CD4-positive, alpha-beta T cell (primary cell): ENCODE data around the gene GPC1. TPM values are rescaled to one million over a fixed set of nuclear protein-coding genes. Genes with fewer than 3 reads are reported as not detected.

ENCODE experiments used
- ATAC-seq: fragments of 200-7000 bp; cut with Tn5 transposase; one replicate; pipeline ENCODE4 v1.10.0; 2022; ENCODE audit warnings: mild to moderate bottlenecking; ENCODE audit not compliant: poor library complexity
- CTCF ChIA-PET: fragments of 350-600 bp; sonication (Branson Sonifier 250); formaldehyde crosslinking; loops from one replicate; lab custom pipeline; 2021; ENCODE audit warnings: antibody characterized with exemption, inconsistent platforms; lab: Charles Lee
- POLR2A ChIA-PET: fragments of 350-600 bp; sonication (Branson Sonifier 250); formaldehyde crosslinking; loops from one replicate; lab custom pipeline; 2021; ENCODE audit warnings: antibody characterized with exemption, inconsistent platforms; lab: Charles Lee
- DNase-seq, 14 experiments: peaks; one replicate each; pipeline ENCODE4 v3.0.0-alpha.2; 2013 to 2020; ENCODE audit warnings: mixed read lengths in 2 of 14
- H3K27ac ChIP-seq, 2 donors: one replicate each; pipeline versions ENCODE4 v1.5.1 to v1.7.0; 2013; ENCODE audit warnings: low read length in 2 of 2, low read depth in 1 of 2, mild to moderate bottlenecking in 1 of 2
- H3K27me3 ChIP-seq, 2 experiments: 1 replicate in 1 of 2; 2 replicates in 1 of 2; pipeline versions ENCODE4 v1.6.1 to v1.7.0; 2013; ENCODE audit warnings: low read length in 2 of 2, control low read depth in 1 of 2, mild to moderate bottlenecking in 1 of 2, moderate library complexity in 1 of 2; ENCODE audit not compliant: insufficient read depth in 2 of 2, control insufficient read depth in 1 of 2
- H3K36me3 ChIP-seq: one replicate; pipeline ENCODE4 v1.6.1; 2013; ENCODE audit warnings: low read length, control low read depth; ENCODE audit not compliant: insufficient read depth
- H3K4me1 ChIP-seq: one replicate; pipeline ENCODE4 v1.6.1; 2013; ENCODE audit warnings: low read length, control low read depth; ENCODE audit not compliant: insufficient read depth
- H3K4me3 ChIP-seq: one replicate; pipeline ENCODE4 v1.5.1; 2013; ENCODE audit warnings: mild to moderate bottlenecking, low read length, moderate library complexity
- H3K9me3 ChIP-seq, 2 experiments: 1 replicate in 1 of 2; 2 replicates in 1 of 2; pipeline versions ENCODE4 v1.6.1 to v1.7.0; 2013; ENCODE audit warnings: low read length in 2 of 2, mild to moderate bottlenecking in 2 of 2, control low read depth in 1 of 2, moderate library complexity in 1 of 2; ENCODE audit not compliant: control insufficient read depth in 1 of 2, insufficient read depth in 1 of 2
- H3K27ac Mint-ChIP-seq: one replicate; pipeline ENCODE4 v1.8.0; 2020; ENCODE audit warnings: mixed read lengths
- H3K27me3 Mint-ChIP-seq: one replicate; pipeline ENCODE4 v1.8.0; 2021; ENCODE audit warnings: mixed read lengths
- H3K36me3 Mint-ChIP-seq: one replicate; pipeline ENCODE4 v1.8.0; 2021; ENCODE audit warnings: low read depth, mixed read lengths
- H3K4me1 Mint-ChIP-seq: one replicate; pipeline ENCODE4 v1.8.0; 2021; ENCODE audit warnings: low read depth, mixed read lengths
- H3K4me3 Mint-ChIP-seq: one replicate; pipeline ENCODE4 v1.8.0; 2020; ENCODE audit warnings: mild to moderate bottlenecking, mixed read lengths
- H3K9me3 Mint-ChIP-seq: one replicate; pipeline ENCODE4 v1.8.0; 2020; ENCODE audit warnings: mixed read lengths
- CTCF ChIP-seq: fragments of 200-600 bp; IDR thresholded peaks from one replicate; pipeline ENCODE4 v1.8.0; 2022; ENCODE audit warnings: antibody characterized with exemption, mild to moderate bottlenecking
- intact Hi-C, 2 experiments: fragments of 100-400 bp; cut with DNase I in 1 of 2; cut with micrococcal nuclease in 1 of 2; formaldehyde crosslinking; loops; one replicate each; pipeline versions ENCODE4 v1.15.1 to v1.9.0; 2023 to 2025; cut with DNase I, micrococcal nuclease
- total RNA-seq, 174 experiments: library from RNA in 2 of 174; stranded (reverse) in 2 of 174; gene quantifications; one replicate each; pipeline ENCODE4 v1.2.3 and lab custom pipeline; 2021 to 2026

GPC1 gene
- total RNA-seq, 2 experiments from 2014 or later = 0.58 to 0.98 TPM

GRCh38 chr2:240421381-240421780, 14.1 kb upstream of the GPC1 start:
- H3K9me3 Mint-ChIP-seq = peaks cover 2% of the 10 kb centered on the region
- intact Hi-C loops = no loop called here

GRCh38 chr2:240422658-240423329, 12.7 kb upstream of the GPC1 start:
- TF ChIP-seq CTCF = no peak
- no peak for DNase-seq
- Mint-ChIP-seq H3K9me3 (peaks cover 2% of the 10 kb centered on the region), H3K27me3 (peaks cover 5% of the 10 kb centered on the region), H3K27ac (no peak overlapping the region), H3K36me3 (no peaks in the 10 kb centered on the region), H3K4me1 (no peaks in the 10 kb centered on the region), H3K4me3 (no peak overlapping the region)
- Histone ChIP-seq H3K27ac (no peak overlapping the region), H3K36me3 (no peaks in the 10 kb centered on the region), H3K27me3 (no peaks in the 10 kb centered on the region), H3K4me3 (no peak overlapping the region), H3K4me1 (no peaks in the 10 kb centered on the region), H3K9me3 (peaks cover 26 to 59% of the 10 kb centered on the region in 2 experiments)
- ChIA-PET CTCF (no interaction called here), POLR2A (no interaction called here)
- intact Hi-C loops = no loop called here
- no peak for ATAC-seq

More at GRCh38 chr2:240421381-240421780, 14.1 kb upstream of the GPC1 start:
- no peak overlapping the region for H3K4me3 ChIP-seq
- no peak overlapping the region for H3K27ac ChIP-seq
- Mint-ChIP-seq H3K36me3 (no peaks in the 10 kb centered on the region), H3K27me3 (peaks cover under 1% of the 10 kb centered on the region), H3K4me1 (no peaks in the 10 kb centered on the region), H3K4me3 (no peak overlapping the region), H3K27ac (no peak overlapping the region)
- no peaks in the 10 kb centered on the region for H3K4me1 ChIP-seq
- DNase-seq = peak in 1 of 14 experiments; percentile 22
- peaks cover 26 to 59% of the 10 kb centered on the region in 2 experiments for H3K9me3 ChIP-seq
- no peak for TF ChIP-seq CTCF
- H3K36me3 ChIP-seq = no peaks in the 10 kb centered on the region
- no peaks in the 10 kb centered on the region for H3K27me3 ChIP-seq
- POLR2A ChIA-PET = no interaction called here
- no peak for ATAC-seq
- CTCF ChIA-PET = no interaction called here

- ChIA-PET CTCF (no interaction called here), POLR2A (no interaction called here)
- H3K27me3 ChIP-seq = peaks cover 0 to 2% of the 10 kb centered on the region in 2 experiments
- no peak overlapping the region for H3K27ac ChIP-seq
- intact Hi-C loops = no loop called here
- Mint-ChIP-seq H3K4me1 (no peaks in the 10 kb centered on the region), H3K27me3 (peaks cover 5% of the 10 kb centered on the region), H3K4me3 (no peak overlapping the region), H3K9me3 (peaks cover 2% of the 10 kb centered on the region), H3K27ac (no peak overlapping the region), H3K36me3 (no peaks in the 10 kb centered on the region)
- TF ChIP-seq CTCF = no peak
- no peak overlapping the region for H3K4me3 ChIP-seq
- no peaks in the 10 kb centered on the region for H3K4me1 ChIP-seq
- ATAC-seq (no peak), DNase-seq (peak in 1 of 14 experiments; percentile 19)
- no peaks in the 10 kb centered on the region for H3K36me3 ChIP-seq
- H3K9me3 ChIP-seq = peaks cover 21 to 52% of the 10 kb centered on the region in 2 experiments
These were observed 11.7 kb upstream of the GPC1 start for GRCh38 chr2:240423788-240424191.
